PC-3 (cell line): Measurements from ENCODE around the gene UPF1. TPM values are rescaled to one million over a fixed set of nuclear protein-coding genes. Genes with fewer than 3 reads are reported as not detected.

Experiments
- ATAC-seq: fragments of 200-7000 bp; cut with Tn5 transposase; 2 replicates; pipeline ENCODE4 v1.9.1; 2020; ENCODE audit warnings: mild to moderate bottlenecking, moderate library complexity
- Bru-seq: library from RNA; stranded (reverse); fragments of 400-500 nt; gene quantifications from one replicate; lab custom pipeline; 2021; lab: Mats Ljungman, UMichigan
- BruChase-seq, 2 experiments: library from RNA; stranded (reverse); fragments of 400-500 nt; gene quantifications; one replicate each; lab custom pipeline; 2021; lab: Mats Ljungman, UMichigan
- BruUV-seq: library from RNA; stranded (reverse); fragments of 400-500 nt; replicated peaks from 2 replicates; lab custom pipeline; 2021; lab: Mats Ljungman, UMichigan
- CTCF ChIA-PET: fragments of 300-600 bp; sonication (Branson Sonifier 250); formaldehyde crosslinking; loops from one replicate; lab custom pipeline; 2022; ENCODE audit warnings: antibody characterized with exemption; lab: Charles Lee
- POLR2A ChIA-PET: fragments of 300-600 bp; sonication (Branson Sonifier 250); formaldehyde crosslinking; loops from one replicate; lab custom pipeline; 2022; ENCODE audit warnings: antibody characterized with exemption; ENCODE audit not compliant: unreplicated experiment; lab: Charles Lee
- DNase-seq: peaks from one replicate; pipeline ENCODE4 v3.0.0-alpha.2; 2015
- H2AFZ ChIP-seq: fragments of 300-600 bp; sonication (generic); 2 replicates; pipeline ENCODE4 v1.6.0; 2016; ENCODE audit warnings: antibody characterized with exemption, low read length
- H3F3A ChIP-seq: fragments of 300-600 bp; sonication (generic); one replicate; pipeline ENCODE4 v1.6.0; 2017; ENCODE audit warnings: antibody characterized with exemption, low read length, control low read depth, mild to moderate bottlenecking; ENCODE audit not compliant: unreplicated experiment
- H3K27ac ChIP-seq: fragments of 300-600 bp; sonication (generic); 2 replicates; pipeline ENCODE4 v1.5.1; 2016; ENCODE audit warnings: mild to moderate bottlenecking, low read length
- H3K27me3 ChIP-seq: fragments of 300-600 bp; sonication (generic); 2 replicates; pipeline ENCODE4 v1.6.1; 2016; ENCODE audit warnings: low read length, mixed read lengths
- H3K36me3 ChIP-seq: fragments of 300-600 bp; sonication (generic); 2 replicates; pipeline ENCODE4 v1.6.1; 2016; ENCODE audit warnings: low read depth, mixed run types, low read length, mixed read lengths
- H3K4me1 ChIP-seq: fragments of 300-600 bp; sonication (generic); 2 replicates; pipeline ENCODE4 v1.5.1; 2016; ENCODE audit warnings: low read length; ENCODE audit not compliant: insufficient read depth
- H3K4me2 ChIP-seq: fragments of 300-600 bp; sonication (generic); 2 replicates; pipeline ENCODE4 v1.6.0; 2016; ENCODE audit warnings: low read length
- H3K4me3 ChIP-seq: fragments of 300-600 bp; sonication (generic); 2 replicates; pipeline ENCODE4 v1.5.1; 2016; ENCODE audit warnings: mild to moderate bottlenecking, low read length, mixed read lengths
- H3K79me2 ChIP-seq: fragments of 300-600 bp; sonication (generic); 2 replicates; pipeline ENCODE4 v1.6.1; 2017; ENCODE audit warnings: low read length, mixed read lengths
- H3K9ac ChIP-seq: fragments of 300-600 bp; sonication (generic); 2 replicates; pipeline ENCODE4 v1.6.0; 2016; ENCODE audit warnings: mild to moderate bottlenecking, low read length
- H3K9me2 ChIP-seq: fragments of 300-600 bp; sonication (generic); replicated peaks from 2 replicates; pipeline ENCODE4 v1.6.1; 2016; ENCODE audit warnings: mixed run types, low read length, mixed read lengths
- H3K9me3 ChIP-seq: fragments of 300-600 bp; sonication (generic); 2 replicates; pipeline ENCODE4 v1.6.1; 2016; ENCODE audit warnings: low read length, mixed read lengths
- H4K20me1 ChIP-seq: fragments of 300-600 bp; sonication (generic); 2 replicates; pipeline ENCODE4 v1.6.1; 2016; ENCODE audit warnings: low read length, mixed read lengths
- EZH2 ChIP-seq: fragments of 300-600 bp; sonication (generic); IDR thresholded peaks from one replicate; pipeline ENCODE4 v1.6.1; 2017; ENCODE audit warnings: antibody characterized with exemption, mild to moderate bottlenecking, low read length; ENCODE audit not compliant: unreplicated experiment
- EZH2phosphoT487 ChIP-seq: fragments of 300-600 bp; sonication (generic); IDR thresholded peaks from 2 replicates; pipeline ENCODE4 v1.6.1; 2018; ENCODE audit warnings: mild to moderate bottlenecking, antibody characterized with exemption, low read length, borderline replicate concordance
- intact Hi-C: fragments of 100-400 bp; cut with micrococcal nuclease; formaldehyde crosslinking; loops from 2 replicates; pipeline ENCODE4 v1.9.0; 2023
- long read RNA-seq: library from polyadenylated mRNA; unstranded; transcript quantifications from one replicate; pipeline ENCODE4 v2.0.0, GENCODE V29; 2021; ENCODE audit not compliant: unreplicated experiment
- total RNA-seq: library from RNA; depleted of rRNA; stranded (reverse); fragments of >200 nt; gene quantifications from 2 replicates; pipeline ENCODE4 v1.2.3, GENCODE V29; 2014; rRNA removed
- TF ChIP-seq, protein P1 (sequence below): fragments of 300-600 bp; sonication (generic); conservative IDR thresholded peaks from 2 replicates; pipeline ENCODE4 v1.5.1; 2017; ENCODE audit warnings: antibody characterized with exemption, low read depth, mild to moderate bottlenecking, low read length

Gene UPF1
- 97.1 and 155 TPM in 2 replicates for total RNA-seq
- percentile 83 among the genes with signal in this experiment for Bru-seq, nascent RNA
- BruChase-seq, experiment 1, labeled RNA remaining after a 6-hour chase, result percentile 92 among the genes with signal in this experiment
- percentile 90 among the genes with signal in this experiment for BruChase-seq, experiment 2, labeled RNA remaining after a 2-hour chase
- long read RNA-seq, full-length matches to known transcripts, result 103 of 225 reads
- long read RNA-seq, partial matches to known transcripts, result 92 of 225 reads
- long read RNA-seq, other reads (novel, unspliced or antisense), result 30 of 225 reads

GRCh38 chr19:18831524-18832305 lies at the start of gene UPF1:
Gene UPF1, plus strand, starts transcription at chr19:18831959. Its CDS starts 251 bp downstream, at chr19:18832210.
- no TSS peak for BruUV-seq
- peak within 1 kb of the TSS; percentile 39; the same call in 1 of the 2 replicates for H3K27ac ChIP-seq
- no peaks in the 10 kb centered on the region for H3F3A ChIP-seq
- intact Hi-C loops, result no loop called here
- ChIA-PET CTCF (interaction anchor here (0.6 to 0.7 kb wide), 2 partner anchors 161 to 370 kb away, joined by 3 read pairs; no protein-coding TSS in a partner anchor), POLR2A (interaction anchor here (0.6 to 0.7 kb wide), 2 partner anchors 38 to 553 kb away, joined by 3 read pairs; no protein-coding TSS in a partner anchor)
- no peaks in the 10 kb centered on the region for H3K27me3 ChIP-seq
- H3K9me3 ChIP-seq, result no peaks in the 10 kb centered on the region
- H3K4me2 ChIP-seq, result peak within 1 kb of the TSS; percentile 100
- H3K9me2 ChIP-seq, result no peaks in the 10 kb centered on the region
- peak within 1 kb of the TSS; percentile 95 for H2AFZ ChIP-seq
- H3K4me3 ChIP-seq, result peak within 1 kb of the TSS; percentile 99
- DNase-seq, result peak; percentile 96
- H3K4me1 ChIP-seq, result peaks cover 7% of the 10 kb centered on the region; the same call in 1 of the 2 replicates
- H4K20me1 ChIP-seq, result peaks cover 44% of the 10 kb centered on the region
- H3K79me2 ChIP-seq, result peaks cover 50% of the 10 kb centered on the region
- H3K9ac ChIP-seq, result peak within 1 kb of the TSS; percentile 97
- peak; percentile 75 for ATAC-seq
- peaks cover 4% of the 10 kb centered on the region for H3K36me3 ChIP-seq
- TF ChIP-seq, protein P1, sequence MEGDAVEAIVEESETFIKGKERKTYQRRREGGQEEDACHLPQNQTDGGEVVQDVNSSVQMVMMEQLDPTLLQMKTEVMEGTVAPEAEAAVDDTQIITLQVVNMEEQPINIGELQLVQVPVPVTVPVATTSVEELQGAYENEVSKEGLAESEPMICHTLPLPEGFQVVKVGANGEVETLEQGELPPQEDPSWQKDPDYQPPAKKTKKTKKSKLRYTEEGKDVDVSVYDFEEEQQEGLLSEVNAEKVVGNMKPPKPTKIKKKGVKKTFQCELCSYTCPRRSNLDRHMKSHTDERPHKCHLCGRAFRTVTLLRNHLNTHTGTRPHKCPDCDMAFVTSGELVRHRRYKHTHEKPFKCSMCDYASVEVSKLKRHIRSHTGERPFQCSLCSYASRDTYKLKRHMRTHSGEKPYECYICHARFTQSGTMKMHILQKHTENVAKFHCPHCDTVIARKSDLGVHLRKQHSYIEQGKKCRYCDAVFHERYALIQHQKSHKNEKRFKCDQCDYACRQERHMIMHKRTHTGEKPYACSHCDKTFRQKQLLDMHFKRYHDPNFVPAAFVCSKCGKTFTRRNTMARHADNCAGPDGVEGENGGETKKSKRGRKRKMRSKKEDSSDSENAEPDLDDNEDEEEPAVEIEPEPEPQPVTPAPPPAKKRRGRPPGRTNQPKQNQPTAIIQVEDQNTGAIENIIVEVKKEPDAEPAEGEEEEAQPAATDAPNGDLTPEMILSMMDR, result no peak
- TF ChIP-seq EZH2phosphoT487 (no peak), EZH2 (no peak)

DNA sequence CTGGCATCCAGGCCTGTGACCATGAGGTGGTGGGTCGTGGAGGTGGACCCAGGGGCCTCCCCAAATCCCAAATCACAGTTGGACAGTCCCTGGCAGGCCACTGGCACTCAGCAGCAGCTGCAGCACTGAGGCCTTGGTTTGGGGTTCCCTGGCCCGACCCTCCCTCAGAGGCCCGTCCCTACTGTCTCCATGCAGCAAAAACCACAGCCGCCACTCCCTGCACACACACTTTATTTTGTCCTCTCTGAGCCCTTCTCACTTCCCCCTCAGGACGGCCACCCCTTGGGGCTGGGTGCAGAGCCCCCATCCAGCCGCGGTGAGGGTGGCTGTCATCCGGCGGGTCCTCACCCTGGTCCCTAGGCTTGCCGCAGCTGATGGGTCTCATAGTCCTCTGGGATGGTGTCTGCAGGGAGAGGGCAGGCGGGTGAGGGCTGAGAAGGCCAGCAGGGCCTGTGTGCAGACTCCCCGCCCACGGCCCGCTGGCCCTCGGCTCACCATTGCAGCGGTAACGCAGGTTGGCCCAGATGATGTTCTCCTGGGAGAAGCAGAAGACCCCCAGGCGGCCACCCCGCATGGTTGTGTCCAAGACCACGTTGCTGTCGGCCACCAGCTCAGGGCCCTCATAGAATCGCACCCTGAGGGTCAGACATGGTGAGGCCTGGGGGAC lies 49.1 kb upstream of the UPF1 start:
- Histone ChIP-seq H3F3A (no peaks in the 10 kb centered on the region), H3K4me2 (no peak overlapping the region), H3K27me3 (no peaks in the 10 kb centered on the region), H3K79me2 (no peaks in the 10 kb centered on the region), H3K9me2 (no peaks in the 10 kb centered on the region), H4K20me1 (no peaks in the 10 kb centered on the region), H3K36me3 (no peaks in the 10 kb centered on the region), H3K27ac (no peak overlapping the region), H3K9me3 (no peaks in the 10 kb centered on the region), H2AFZ (no peak overlapping the region), H3K4me1 (no peaks in the 10 kb centered on the region), H3K4me3 (no peak overlapping the region), H3K9ac (no peak overlapping the region)
- intact Hi-C loops, result no loop called here
- ChIA-PET CTCF (no interaction called here), POLR2A (no interaction called here)
- no peak for DNase-seq
- ATAC-seq, result no peak
- TF ChIP-seq EZH2 (no peak), EZH2phosphoT487 (no peak)
- TF ChIP-seq, protein P1, result no peak
- BruUV-seq, result no TSS peak
